OCI-M1 (cell line): ENCODE results near the gene PODXL2.
"Not testable (repeated sequence)": the region's sequence is repeated elsewhere in the genome, so short reads cannot be mapped to it uniquely, and the experiment has no call there.

Experiments used
- DNase-seq: peaks from one replicate; lab custom pipeline; 2025; lab: John Stamatoyannopoulos, UW

Gene PODXL2

GRCh38 chr3:127691489-127691888 is 62.5 kb downstream of the PODXL2 start:
- DNase-seq = no peak

DNA sequence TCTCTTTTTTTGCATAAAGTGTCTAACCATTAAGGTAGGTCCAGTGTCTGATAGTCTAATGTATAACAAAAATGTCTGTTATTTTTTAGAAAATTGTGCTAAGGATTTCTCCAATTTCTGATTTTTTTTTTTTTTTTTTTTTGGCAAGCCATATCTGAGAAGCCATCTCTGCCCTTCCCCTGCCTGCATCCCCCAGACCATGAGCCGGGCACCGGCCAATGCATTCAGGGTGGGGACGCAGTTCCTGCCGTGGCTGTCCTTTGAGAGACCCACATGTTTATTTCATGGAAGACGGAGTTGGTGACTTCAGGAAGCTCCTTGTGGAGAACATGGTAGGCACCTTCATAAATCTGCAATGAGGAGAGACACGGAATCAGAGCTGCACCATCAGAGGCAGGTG is 63.0 kb downstream of the PODXL2 start:
- DNase-seq = no peak

DNA sequence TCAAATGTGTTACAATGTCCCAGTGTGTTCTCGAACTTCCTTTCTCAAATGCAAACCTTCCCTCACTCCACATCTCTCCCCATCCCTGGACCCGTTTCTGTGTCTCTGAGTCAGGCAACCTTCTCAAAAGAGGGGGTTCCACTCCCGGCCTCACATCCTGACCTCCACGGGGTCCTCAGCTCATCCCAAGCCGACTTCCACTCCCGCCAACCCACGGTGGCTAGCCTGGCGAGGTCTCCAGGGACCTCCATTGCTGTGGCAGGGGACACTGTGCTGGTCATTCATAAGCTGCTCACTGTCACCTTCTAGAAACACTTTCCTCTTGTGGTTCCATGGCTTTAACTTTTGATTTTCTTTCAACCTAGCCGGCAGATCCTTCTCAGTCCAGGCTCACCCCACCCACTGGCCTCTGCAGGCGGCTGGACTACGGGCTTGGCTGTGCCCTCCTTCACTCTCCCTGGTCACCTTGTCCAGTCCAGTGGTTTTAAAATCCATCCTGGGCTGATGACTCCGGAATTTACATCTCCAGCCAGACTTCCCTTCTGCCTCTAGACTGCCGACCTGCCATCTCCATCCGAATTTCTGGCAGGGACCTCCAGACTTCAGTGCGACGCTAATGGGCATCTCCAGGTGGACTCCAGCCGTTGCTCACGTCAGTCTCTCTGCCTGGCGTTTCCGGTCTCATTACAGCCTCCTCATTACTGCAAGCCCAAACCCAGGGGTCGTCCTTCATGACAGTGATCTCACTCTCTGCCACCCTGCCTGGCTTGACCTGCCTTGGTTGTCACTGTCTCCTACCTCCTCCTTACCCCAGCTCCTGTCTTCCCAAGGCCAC is 63.7 kb downstream of the PODXL2 start:
- no peak for DNase-seq

GRCh38 chr3:127693336-127693843 is 64.4 kb downstream of the PODXL2 start:
- DNase-seq = no peak

DNA sequence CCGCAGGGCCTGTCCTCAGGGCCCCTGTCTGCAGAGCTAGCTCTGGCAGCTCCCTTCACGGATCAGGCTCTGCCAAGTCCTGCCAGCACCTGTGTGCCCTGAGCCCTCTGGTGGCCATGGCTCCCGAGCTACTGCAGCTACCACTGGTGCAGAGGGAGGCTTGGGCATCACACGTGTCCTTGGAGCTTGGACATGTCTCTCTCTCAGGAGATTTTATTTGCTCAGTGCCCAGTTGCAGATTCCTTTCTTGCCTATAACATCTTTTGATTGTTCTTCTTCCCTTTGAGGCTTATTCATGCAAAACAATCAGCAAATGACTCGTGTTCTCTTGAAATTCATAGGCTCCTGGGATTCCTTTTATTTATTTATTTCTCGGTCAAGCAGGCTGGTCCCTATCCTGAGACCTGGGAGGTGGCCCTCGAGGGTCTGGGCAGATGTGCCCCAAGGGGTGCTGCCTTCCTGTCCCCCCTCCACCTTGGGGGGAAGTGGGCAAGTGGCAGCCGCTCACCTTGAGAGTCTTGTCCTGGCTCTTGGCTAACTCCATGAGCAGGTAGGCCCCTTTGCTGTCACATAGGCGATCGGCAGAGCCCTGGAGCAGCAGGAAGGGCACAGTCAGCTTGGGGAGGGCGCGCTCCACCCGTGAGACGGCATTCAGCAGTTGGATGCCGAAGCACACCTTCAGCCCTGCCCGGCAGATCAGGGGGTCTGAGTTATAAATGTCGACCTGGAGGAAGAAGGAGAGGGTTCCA is 65.7 kb downstream of the PODXL2 start:
- DNase-seq = peak; percentile 14

DNA sequence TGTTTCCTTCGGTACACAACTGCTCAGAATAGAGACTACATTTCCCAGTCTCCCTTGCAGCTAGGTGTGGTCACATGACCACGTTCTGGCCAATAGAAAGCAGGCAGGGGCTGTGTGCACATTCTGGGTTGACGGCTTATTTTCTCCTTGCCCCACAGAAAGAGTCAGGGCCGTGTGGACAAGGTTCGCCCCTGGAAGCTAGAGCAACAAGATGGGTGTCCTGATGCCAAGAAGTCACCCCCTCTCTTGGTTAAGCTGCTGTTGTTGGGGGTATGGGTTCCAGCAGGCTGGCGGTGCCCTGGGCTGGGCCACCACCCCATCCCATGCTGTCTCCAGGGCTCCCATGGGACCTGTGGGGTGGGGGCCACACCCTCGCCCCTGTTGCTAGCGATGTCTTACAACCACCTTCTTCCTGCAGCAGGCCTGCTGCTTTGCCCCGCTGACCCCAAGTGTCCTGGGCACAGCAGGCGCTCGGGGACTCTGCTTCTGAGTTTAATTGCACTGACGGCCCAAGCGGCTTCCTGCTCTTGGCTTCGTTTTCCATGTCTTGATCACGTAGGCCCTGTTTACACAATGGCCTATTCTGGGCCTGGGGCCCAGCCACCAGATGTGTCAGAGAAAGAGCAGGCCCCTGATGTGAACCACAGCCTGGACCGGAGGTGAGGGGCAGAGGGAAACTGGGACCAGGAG is 68.7 kb downstream of the PODXL2 start:
- peak; percentile 69 for DNase-seq

DNA sequence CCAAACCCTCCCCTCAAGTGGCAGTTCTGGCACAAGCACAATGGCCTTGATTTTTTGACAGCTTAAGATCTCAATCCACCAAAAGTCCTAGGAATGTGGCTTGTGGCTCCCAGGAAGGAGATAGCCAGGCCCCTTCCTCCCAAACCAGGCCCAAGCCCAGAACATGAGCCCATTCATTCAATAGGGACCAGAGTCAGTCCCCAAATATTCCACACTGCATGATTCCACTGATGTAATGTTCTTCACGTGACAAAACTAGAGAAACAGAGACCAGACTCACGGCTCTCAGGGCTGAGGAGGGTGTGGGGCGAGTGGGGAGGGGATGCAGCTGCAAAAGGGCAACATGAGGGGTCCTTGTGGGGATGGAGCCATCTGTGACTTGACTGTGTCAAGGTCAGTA is 69.3 kb downstream of the PODXL2 start:
- DNase-seq = no peak

DNA sequence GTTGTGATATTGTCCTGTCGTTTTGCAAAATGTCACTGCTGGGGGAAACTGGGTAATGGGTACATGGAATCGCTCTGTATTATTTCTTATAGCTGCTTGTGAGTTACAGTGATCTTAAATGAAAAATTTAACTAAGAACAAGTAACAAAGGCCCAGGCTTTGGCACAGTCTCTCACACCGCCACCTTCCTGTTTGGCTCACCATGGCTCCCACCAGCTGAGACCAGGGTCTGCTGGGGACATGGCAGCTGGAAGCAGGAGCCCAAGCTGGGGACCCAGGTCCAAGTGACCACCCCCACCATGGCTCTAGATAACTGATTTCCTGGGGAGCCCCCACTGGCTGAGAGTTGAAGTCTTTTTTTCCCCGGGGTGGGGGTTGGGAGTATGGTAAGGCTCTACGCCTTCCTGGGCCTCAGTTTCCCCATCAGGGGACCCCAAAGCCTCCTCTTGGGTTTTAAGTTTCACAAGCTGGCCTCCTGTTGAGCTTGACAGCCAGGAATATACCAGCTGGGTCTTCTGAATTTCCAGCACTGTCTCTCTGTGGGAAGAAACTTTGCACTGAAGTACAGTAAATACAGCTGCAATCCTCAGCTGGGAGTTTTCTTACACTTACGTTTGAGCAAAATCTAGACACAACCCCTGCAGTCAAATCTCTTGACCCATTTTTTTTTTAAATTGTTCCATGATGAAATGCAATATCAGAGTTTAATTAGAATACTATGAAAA is 69.9 kb downstream of the PODXL2 start:
- no peak for DNase-seq

GRCh38 chr3:127699416-127700300 is 70.7 kb downstream of the PODXL2 start:
- DNase-seq = no peak

DNA sequence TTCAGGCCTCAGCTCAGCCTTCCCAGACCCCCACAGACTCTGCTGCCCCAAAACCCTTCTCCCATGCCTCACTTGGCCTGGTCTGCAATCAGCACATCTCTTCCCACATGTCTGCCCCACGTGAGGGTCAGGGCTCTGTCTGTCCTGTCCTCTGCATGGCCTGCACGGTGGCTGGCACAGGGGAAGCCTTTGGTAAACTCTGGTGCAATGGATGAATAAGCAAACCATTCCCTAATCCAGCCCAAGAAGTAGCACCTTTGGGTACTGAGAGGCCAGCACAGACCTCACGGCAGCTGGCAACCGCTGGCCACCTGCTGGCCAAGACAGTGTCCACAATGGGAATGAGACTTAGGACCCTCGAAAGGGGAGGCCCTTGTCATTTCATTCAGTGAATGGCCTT is 71.4 kb downstream of the PODXL2 start:
- no peak for DNase-seq

GRCh38 chr3:127701280-127701911 is 72.4 kb downstream of the PODXL2 start:
- no peak for DNase-seq

DNA sequence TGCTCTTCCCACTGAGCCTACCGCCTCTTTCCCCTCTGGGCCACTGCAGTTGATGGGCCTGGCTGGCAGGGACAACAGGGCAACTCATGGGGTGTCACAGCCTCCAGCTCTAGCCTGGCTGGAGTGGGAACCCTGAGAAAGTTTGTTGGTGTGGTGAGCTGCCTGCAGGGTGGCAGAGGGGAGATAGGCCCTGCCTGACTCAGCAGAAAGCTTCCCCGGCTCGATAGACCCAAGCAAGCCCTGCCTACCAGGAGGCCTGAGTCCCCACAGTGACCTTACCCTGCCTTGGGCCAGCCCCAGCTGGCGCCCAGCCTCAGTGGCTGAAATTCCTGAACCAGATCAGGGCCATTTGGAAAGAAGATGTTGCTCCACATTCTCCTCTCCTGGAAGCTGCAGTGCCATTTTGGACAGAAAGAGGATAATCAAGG is 73.2 kb downstream of the PODXL2 start:
- peak; percentile 48 for DNase-seq

- DNase-seq = not testable (repeated sequence)
Observed at GRCh38 chr3:127704840-127705239, 75.9 kb downstream of the PODXL2 start.

DNA sequence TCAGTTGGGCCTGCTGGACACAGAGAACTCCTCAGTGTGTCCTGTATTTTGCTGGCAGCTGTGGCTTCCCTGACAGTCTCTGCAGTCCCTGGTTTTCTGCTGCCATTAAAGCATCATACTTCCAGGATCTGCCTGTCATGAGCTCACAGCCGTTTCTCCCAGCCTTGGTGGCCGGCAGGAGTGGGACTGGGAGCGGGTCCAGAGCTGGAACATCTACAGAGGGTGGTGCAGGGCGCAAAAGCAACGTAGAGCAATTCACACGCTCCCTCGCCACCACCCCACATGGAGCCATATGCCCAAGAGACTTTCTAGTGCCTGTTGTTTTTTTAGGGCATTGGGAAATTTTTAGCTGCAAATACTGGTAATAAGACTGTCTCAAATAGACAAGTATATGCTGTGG is 77.3 kb downstream of the PODXL2 start:
- no peak for DNase-seq

GRCh38 chr3:127706785-127707351 is 77.9 kb downstream of the PODXL2 start:
- DNase-seq = no peak

DNA sequence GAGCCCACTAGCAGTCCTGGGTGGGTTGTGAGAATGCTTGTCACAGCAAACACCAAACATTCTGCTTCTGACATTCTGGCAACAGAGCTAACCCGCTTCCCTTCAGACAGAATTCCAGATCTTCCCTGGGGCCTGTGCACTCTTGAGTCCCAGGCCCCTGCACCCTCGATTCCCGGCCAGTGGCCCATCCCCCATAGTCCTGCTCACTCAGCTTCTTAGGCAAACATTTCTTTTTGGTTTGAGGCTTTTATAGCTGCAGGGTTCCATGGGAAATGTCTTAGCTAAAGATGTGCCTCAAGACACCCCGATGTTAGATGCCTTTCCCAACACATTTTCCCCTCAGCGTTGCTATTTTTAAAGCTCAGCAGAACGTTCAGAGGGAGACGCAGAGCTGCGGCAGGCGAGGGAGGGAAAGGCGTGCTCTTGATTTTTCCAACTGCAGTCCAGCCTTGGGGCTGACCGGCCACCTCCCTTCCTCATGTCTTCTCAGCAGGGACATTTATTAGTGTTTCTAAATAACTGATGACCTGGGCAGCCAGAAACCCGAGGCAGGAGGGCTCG is 78.9 kb downstream of the PODXL2 start:
- no peak for DNase-seq

GRCh38 chr3:127708837-127709236 is 79.9 kb downstream of the PODXL2 start:
- DNase-seq = no peak

GRCh38 chr3:127709320-127710060 is 80.5 kb downstream of the PODXL2 start:
- no peak for DNase-seq
